Suprapubic skin (tissue), 4 donors: ENCODE data around the gene PI4KB. TPM values are rescaled to one million over a fixed set of nuclear protein-coding genes. Genes with fewer than 3 reads are reported as not detected.

ENCODE experiments used
- DNase-seq, 2 donors: peaks; one replicate each; pipeline ENCODE4 v3.0.0-alpha.2; 2019; ENCODE audit warnings: low spot score in 2 of 2
- H3K27ac ChIP-seq: fragments of 200-600 bp; sonication (generic); one replicate; pipeline ENCODE4 v1.5.1; 2019
- H3K27me3 ChIP-seq: fragments of 200-600 bp; sonication (generic); one replicate; pipeline ENCODE4 v1.5.1; 2019
- H3K36me3 ChIP-seq: fragments of 200-600 bp; sonication (generic); one replicate; pipeline ENCODE4 v1.5.1; 2019
- H3K4me1 ChIP-seq: fragments of 200-600 bp; sonication (generic); one replicate; pipeline ENCODE4 v1.5.1; 2019
- H3K4me3 ChIP-seq: fragments of 200-600 bp; sonication (generic); one replicate; pipeline ENCODE4 v1.5.1; 2019; ENCODE audit warnings: mild to moderate bottlenecking
- H3K9me3 ChIP-seq: fragments of 200-600 bp; sonication (generic); one replicate; pipeline ENCODE4 v1.5.1; 2019
- EP300 ChIP-seq: sonication (generic); formaldehyde crosslinking; IDR thresholded peaks from one replicate; pipeline ENCODE4 v1.6.1; 2017; ENCODE audit warnings: antibody characterized with exemption
- POLR2A ChIP-seq, 2 donors: fragments of 450-650 bp; IDR thresholded peaks; one replicate each; pipeline ENCODE4 v1.6.1; 2017; ENCODE audit warnings: antibody characterized with exemption in 2 of 2, mild to moderate bottlenecking in 2 of 2, moderate library complexity in 2 of 2
- POLR2AphosphoS5 ChIP-seq, 3 donors: sonication (generic); formaldehyde crosslinking; IDR thresholded peaks; one replicate each; pipeline ENCODE4 v1.6.1; 2017; ENCODE audit warnings: antibody characterized with exemption in 3 of 3
- WGBS: methylation state at CpG from one replicate; pipeline ENCODE4 v1.1.5; 2018; 5-methylcytosine and 5-hydroxymethylcytosine counted together
- total RNA-seq, 4 donors: library from RNA; depleted of rRNA; stranded (reverse); fragments of >200 nt; gene quantifications; one replicate each; pipeline ENCODE4 v1.1.0, GENCODE V29; 2016
- TF ChIP-seq, protein P1 (sequence below), 2 donors: fragments of 200-600 bp in 1 of 2; fragments of 450-650 bp in 1 of 2; sonication (generic) in 1 of 2; IDR thresholded peaks; one replicate each; pipeline ENCODE4 v1.5.1; 2016 to 2019; ENCODE audit warnings: antibody characterized with exemption in 2 of 2, mild to moderate bottlenecking in 1 of 2, moderate library complexity in 1 of 2

The PI4KB gene
- total RNA-seq, 4 donors from 2014 or later: 50.0 to 102 (median 60.3) TPM

DNA sequence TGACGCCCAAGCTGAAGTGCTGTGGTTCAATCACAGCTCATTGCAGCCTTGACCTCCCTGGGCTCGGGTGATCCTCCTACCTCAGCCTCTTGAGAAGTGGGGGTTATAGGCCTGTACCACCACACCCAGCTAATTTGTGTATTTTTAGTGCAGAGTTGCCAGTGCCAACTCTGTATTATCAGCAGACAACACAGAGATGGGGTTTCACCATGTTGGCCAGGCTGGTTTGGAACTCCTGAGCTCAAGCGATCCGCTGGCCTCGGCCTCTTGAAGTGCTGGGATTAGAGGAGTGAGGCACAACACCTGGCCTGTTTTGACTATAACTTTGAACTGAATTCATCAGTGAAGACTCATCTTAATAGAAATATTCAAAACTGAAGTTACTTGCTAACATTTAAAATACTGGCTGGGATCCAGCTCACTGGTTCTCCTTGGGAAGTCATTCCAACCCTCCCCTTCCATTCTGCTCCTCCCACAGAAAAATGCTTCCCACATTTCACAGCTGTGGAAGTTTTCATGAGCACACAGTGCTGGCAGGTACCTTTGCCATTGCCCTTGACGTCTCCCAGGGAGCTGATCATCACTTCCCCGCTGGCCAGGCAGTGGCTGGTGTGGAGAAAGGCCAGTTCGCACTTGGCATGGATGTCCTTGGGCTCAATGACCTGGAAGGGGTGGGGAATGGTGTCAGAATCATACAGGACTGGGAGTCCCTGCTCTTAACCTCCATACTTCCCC, 40.6 kb upstream of the PI4KB start:
- peak overlapping the region; percentile 42 for H3K27ac ChIP-seq
- peaks cover 34% of the 10 kb centered on the region for H3K4me1 ChIP-seq
- peaks cover 41% of the 10 kb centered on the region for H3K36me3 ChIP-seq
- DNase-seq: no peak
- 77% methylated on average over 8 of the region's 8 CpGs for WGBS
- H3K9me3 ChIP-seq: no peaks in the 10 kb centered on the region
- TF ChIP-seq POLR2A (IDR thresholded peaks at IDR 0.05): no peak
- TF ChIP-seq, protein P1, sequence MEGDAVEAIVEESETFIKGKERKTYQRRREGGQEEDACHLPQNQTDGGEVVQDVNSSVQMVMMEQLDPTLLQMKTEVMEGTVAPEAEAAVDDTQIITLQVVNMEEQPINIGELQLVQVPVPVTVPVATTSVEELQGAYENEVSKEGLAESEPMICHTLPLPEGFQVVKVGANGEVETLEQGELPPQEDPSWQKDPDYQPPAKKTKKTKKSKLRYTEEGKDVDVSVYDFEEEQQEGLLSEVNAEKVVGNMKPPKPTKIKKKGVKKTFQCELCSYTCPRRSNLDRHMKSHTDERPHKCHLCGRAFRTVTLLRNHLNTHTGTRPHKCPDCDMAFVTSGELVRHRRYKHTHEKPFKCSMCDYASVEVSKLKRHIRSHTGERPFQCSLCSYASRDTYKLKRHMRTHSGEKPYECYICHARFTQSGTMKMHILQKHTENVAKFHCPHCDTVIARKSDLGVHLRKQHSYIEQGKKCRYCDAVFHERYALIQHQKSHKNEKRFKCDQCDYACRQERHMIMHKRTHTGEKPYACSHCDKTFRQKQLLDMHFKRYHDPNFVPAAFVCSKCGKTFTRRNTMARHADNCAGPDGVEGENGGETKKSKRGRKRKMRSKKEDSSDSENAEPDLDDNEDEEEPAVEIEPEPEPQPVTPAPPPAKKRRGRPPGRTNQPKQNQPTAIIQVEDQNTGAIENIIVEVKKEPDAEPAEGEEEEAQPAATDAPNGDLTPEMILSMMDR (IDR thresholded peaks at IDR 0.05): no peak
- no peak for TF ChIP-seq POLR2AphosphoS5 (IDR thresholded peaks at IDR 0.05)
- TF ChIP-seq EP300: no peak
- H3K27me3 ChIP-seq: no peaks in the 10 kb centered on the region
- no peak overlapping the region for H3K4me3 ChIP-seq

GRCh38 chr1:151364996-151365395, 37.8 kb upstream of the PI4KB start:
- Histone ChIP-seq H3K27ac (no peak overlapping the region), H3K4me3 (no peak overlapping the region), H3K9me3 (no peaks in the 10 kb centered on the region), H3K36me3 (peaks cover 46% of the 10 kb centered on the region), H3K27me3 (no peaks in the 10 kb centered on the region), H3K4me1 (peaks cover 6% of the 10 kb centered on the region)
- 97% methylated on average over 3 of the region's 4 CpGs for WGBS
- TF ChIP-seq POLR2AphosphoS5 (IDR thresholded peaks at IDR 0.05): no peak
- TF ChIP-seq POLR2A (IDR thresholded peaks at IDR 0.05): no peak
- no peak for TF ChIP-seq EP300
- DNase-seq: no peak

DNA sequence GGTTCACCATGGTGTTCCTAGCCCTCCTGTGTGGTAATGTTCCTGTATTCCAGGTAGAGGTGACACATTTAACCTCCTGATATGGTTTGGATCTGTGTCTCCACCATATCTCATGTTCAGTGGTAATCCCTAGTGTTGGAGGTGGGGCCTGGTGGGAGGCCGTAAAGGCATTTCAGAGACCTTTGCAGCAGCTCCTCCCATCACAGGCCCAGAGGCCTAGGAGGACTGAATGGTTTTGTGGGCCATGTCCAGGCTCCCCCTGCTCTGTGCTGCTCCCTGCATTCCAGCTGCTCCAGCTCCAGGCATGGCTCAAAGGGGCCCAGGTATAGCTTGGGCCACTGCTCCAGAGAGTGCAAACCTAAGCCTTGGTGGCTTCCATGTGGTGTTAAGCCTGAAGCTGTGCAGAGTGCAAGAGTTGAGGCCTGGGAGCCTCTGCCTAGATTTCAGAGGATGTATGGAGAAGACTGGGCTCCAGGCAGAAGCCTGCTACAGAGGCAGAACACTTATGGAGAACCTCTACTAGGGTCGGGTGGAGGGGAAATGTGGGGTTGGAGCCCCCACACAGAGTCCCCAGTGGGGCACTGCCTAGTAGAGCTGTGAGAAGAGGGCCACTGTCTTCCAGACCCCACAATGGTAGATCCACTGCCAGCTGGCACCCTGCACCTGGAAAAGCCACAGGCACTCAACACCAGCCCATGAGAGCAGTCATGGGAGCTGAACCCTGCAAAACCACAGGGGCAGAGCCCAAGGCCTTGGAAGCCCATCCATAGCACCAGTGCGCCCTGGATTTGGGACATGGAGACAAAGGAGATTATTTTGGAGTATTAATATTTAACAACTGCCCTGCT, 35.3 kb upstream of the PI4KB start:
- H3K36me3 ChIP-seq: peaks cover 42% of the 10 kb centered on the region
- WGBS: 85% methylated on average over 2 of the region's 3 CpGs
- TF ChIP-seq, protein P1 (IDR thresholded peaks at IDR 0.05): no peak
- TF ChIP-seq EP300: no peak
- no peak for TF ChIP-seq POLR2AphosphoS5 (IDR thresholded peaks at IDR 0.05)
- TF ChIP-seq POLR2A (IDR thresholded peaks at IDR 0.05): no peak
- no peak overlapping the region for H3K27ac ChIP-seq
- H3K4me3 ChIP-seq: no peak overlapping the region
- H3K27me3 ChIP-seq: no peaks in the 10 kb centered on the region
- DNase-seq: no peak
- no peaks in the 10 kb centered on the region for H3K9me3 ChIP-seq
- H3K4me1 ChIP-seq: no peaks in the 10 kb centered on the region

GRCh38 chr1:151361883-151362282, 34.7 kb upstream of the PI4KB start:
- Histone ChIP-seq H3K27ac (no peak overlapping the region), H3K36me3 (peaks cover 40% of the 10 kb centered on the region), H3K4me1 (no peaks in the 10 kb centered on the region), H3K9me3 (no peaks in the 10 kb centered on the region), H3K4me3 (no peak overlapping the region), H3K27me3 (no peaks in the 10 kb centered on the region)
- TF ChIP-seq EP300: no peak
- TF ChIP-seq, protein P1 (IDR thresholded peaks at IDR 0.05): no peak
- TF ChIP-seq POLR2A (IDR thresholded peaks at IDR 0.05): no peak
- TF ChIP-seq POLR2AphosphoS5 (IDR thresholded peaks at IDR 0.05): no peak
- no peak for DNase-seq

- H3K36me3 ChIP-seq: no peaks in the 10 kb centered on the region
- no peak for DNase-seq
- H3K9me3 ChIP-seq: no peaks in the 10 kb centered on the region
- H3K4me1 ChIP-seq: no peaks in the 10 kb centered on the region
- H3K4me3 ChIP-seq: no peak overlapping the region
- no peaks in the 10 kb centered on the region for H3K27me3 ChIP-seq
- TF ChIP-seq, protein P1 (IDR thresholded peaks at IDR 0.05): no peak
- no peak for TF ChIP-seq POLR2A (IDR thresholded peaks at IDR 0.05)
- 68% methylated on average over 2 of the region's 2 CpGs for WGBS
- H3K27ac ChIP-seq: no peak overlapping the region
Measured at GRCh38 chr1:151356696-151357095, 29.5 kb upstream of the PI4KB start.
